Duodenal mucosa (tissue), 2 donors: ENCODE measurements around the gene PIGN.

Source experiments
- H3K27ac ChIP-seq: one replicate; pipeline ENCODE4 v1.7.0; 2013; ENCODE audit warnings: low read depth, low read length
- H3K27me3 ChIP-seq, 2 donors: one replicate each; pipeline ENCODE4 v1.7.0; 2013; ENCODE audit warnings: low read length in 2 of 2, control low read depth in 1 of 2; ENCODE audit not compliant: insufficient read depth in 2 of 2, control insufficient read depth in 1 of 2
- H3K36me3 ChIP-seq, 2 donors: one replicate each; pipeline ENCODE4 v1.7.0; 2013; ENCODE audit warnings: low read length in 2 of 2, control low read depth in 1 of 2; ENCODE audit not compliant: insufficient read depth in 2 of 2, control insufficient read depth in 1 of 2
- H3K4me1 ChIP-seq, 2 donors: one replicate each; pipeline ENCODE4 v1.7.0; 2013; ENCODE audit warnings: low read length in 2 of 2, control low read depth in 1 of 2; ENCODE audit not compliant: insufficient read depth in 2 of 2, control insufficient read depth in 1 of 2
- H3K4me3 ChIP-seq, 2 donors: one replicate each; pipeline ENCODE4 v1.7.0; 2013; ENCODE audit warnings: low read length in 2 of 2, low read depth in 1 of 2
- H3K9ac ChIP-seq, 2 donors: one replicate each; pipeline ENCODE4 v1.7.0; 2013; ENCODE audit warnings: low read length in 2 of 2, low read depth in 1 of 2
- H3K9me3 ChIP-seq, 2 donors: one replicate each; pipeline ENCODE4 v1.7.0; 2013; ENCODE audit warnings: low read length in 2 of 2, control low read depth in 1 of 2; ENCODE audit not compliant: control insufficient read depth in 1 of 2

Gene PIGN

DNA sequence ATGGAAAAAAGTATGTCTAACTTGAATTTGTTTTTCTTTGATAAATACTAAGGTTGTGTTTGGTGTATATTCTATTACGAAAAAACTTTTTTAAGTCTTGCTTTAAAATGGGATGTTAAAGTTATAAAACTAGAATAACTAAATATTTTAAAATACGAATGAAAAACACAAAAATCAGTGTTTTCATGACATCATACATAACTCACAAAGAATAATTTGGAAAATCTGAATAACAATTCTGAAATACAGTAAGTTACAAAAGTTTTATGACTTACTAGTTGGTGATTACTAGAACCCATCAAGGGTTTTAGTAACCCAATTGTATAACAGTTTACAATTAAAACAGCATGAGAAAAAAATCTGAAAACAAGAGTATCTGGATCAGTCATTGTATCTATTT is 61.2 kb downstream of the PIGN start:
- Histone ChIP-seq H3K9ac (no peak overlapping the region), H3K27me3 (no peaks in the 10 kb centered on the region), H3K36me3 (no peaks in the 10 kb centered on the region), H3K4me3 (no peak overlapping the region), H3K4me1 (no peaks in the 10 kb centered on the region), H3K27ac (no peak overlapping the region), H3K9me3 (no peaks in the 10 kb centered on the region)

DNA sequence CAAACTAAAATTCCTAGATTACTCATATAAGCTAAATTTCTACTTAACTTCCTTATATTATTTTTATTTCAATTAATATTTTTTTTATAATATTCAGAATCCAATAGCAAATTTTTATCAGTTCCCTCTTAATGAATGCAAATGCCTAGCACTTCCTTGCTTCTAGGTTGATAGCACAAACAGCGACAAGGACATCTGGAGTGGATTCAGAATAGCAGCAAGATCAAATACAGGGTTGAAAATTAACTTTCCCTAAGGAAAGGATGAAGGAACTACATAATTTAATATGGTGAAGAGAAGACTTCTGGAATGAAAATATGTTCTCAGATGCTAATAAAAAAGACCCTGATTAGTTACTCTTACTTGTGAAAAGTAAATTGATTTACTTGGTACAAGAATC is 64.5 kb downstream of the PIGN start:
- no peak overlapping the region for H3K27ac ChIP-seq
- peaks cover 0 to 4% of the 10 kb centered on the region in 2 donors for H3K9me3 ChIP-seq
- H3K27me3 ChIP-seq, result no peaks in the 10 kb centered on the region
- no peaks in the 10 kb centered on the region for H3K36me3 ChIP-seq
- H3K4me3 ChIP-seq, result no peak overlapping the region
- no peaks in the 10 kb centered on the region for H3K4me1 ChIP-seq
- H3K9ac ChIP-seq, result no peak overlapping the region

DNA sequence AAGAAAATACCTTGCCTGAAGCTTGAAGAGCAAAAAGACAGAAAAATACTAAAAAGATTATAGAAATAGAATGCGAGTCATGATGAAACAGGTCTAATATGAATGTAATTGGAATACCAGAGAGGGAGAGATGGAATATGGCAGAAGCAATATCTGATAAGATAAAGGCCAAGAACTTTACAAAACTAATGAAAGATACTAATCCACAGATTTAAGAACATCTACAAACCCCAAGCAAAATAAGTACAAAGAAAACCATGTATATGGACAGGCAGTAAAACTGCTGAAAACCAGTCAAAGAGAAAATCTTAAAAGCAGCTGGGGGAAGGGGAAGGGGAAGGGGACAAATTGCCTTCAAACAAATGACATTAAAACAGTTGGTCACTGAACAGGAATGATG is 67.0 kb downstream of the PIGN start:
- peaks cover 0 to 4% of the 10 kb centered on the region in 2 donors for H3K9me3 ChIP-seq
- no peak overlapping the region for H3K27ac ChIP-seq
- H3K4me1 ChIP-seq, result no peaks in the 10 kb centered on the region
- no peaks in the 10 kb centered on the region for H3K36me3 ChIP-seq
- no peak overlapping the region for H3K9ac ChIP-seq
- H3K27me3 ChIP-seq, result no peaks in the 10 kb centered on the region
- no peak overlapping the region for H3K4me3 ChIP-seq

DNA sequence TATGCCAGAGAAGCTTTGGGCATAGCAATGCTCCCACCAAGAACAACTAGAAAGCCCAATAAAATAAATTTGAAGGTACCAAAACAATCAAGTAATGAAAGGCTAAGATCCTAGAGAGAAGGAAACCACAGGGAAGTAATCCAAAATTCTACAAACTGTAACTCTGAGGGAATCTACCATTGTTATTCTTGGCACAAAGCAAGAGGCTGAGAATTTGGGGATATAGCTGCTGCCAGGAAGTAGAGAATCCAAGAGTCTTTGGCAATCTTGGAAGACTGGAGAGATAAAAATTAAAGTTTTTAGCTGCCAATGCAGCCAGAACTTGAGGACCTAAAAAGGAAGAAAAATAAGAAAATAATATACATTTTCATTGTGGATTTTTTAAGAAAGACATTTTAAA is 68.5 kb downstream of the PIGN start:
- Histone ChIP-seq H3K36me3 (no peaks in the 10 kb centered on the region), H3K4me1 (no peaks in the 10 kb centered on the region), H3K9ac (no peak overlapping the region), H3K9me3 (peaks cover 0 to 4% of the 10 kb centered on the region in 2 donors), H3K27ac (no peak overlapping the region), H3K4me3 (no peak overlapping the region), H3K27me3 (no peaks in the 10 kb centered on the region)

DNA sequence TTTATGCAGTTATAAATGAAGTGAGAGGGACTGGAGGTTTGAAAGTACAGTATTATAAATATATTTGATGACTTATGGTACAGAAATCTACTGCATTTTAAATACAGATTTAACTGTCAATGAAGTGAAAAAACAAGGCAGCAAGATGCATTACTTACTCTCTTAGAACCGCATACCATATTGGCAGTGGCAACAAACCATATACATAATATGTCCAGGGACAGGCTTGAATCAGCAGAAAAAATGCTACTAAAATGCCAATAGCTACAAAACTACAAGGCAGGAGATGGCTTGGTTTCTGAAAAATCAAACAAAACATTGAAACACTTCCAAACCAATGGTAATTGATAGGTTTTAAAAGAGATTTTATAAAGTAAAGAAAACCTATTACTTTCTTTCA is 77.2 kb downstream of the PIGN start:
- Histone ChIP-seq H3K4me1 (no peaks in the 10 kb centered on the region), H3K36me3 (peaks cover 0 to 3% of the 10 kb centered on the region in 2 donors), H3K9me3 (no peaks in the 10 kb centered on the region), H3K27me3 (no peaks in the 10 kb centered on the region), H3K9ac (no peak overlapping the region), H3K4me3 (no peak overlapping the region), H3K27ac (no peak overlapping the region)

DNA sequence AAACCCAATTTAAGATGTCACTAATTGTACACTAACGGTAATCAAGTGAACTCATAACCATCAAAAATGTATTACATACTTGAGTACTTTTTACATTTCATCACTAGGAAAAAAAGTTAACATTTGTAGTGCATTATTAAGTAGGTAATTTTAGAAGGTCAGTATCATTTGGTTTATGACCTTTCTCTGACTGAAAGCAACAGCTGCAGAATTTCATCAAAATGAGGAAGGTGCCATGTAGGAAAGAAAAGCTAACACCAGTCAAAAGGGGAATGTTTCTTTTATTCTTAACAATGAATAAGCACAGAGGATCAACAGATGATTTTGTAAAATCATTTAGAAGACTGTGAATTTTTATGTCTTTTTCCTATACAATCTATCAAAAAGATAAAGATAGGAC is 79.0 kb downstream of the PIGN start:
- Histone ChIP-seq H3K27me3 (no peaks in the 10 kb centered on the region), H3K27ac (no peak overlapping the region), H3K4me3 (no peak overlapping the region), H3K4me1 (no peaks in the 10 kb centered on the region), H3K9me3 (no peaks in the 10 kb centered on the region), H3K36me3 (peaks cover 0 to 3% of the 10 kb centered on the region in 2 donors), H3K9ac (no peak overlapping the region)

DNA sequence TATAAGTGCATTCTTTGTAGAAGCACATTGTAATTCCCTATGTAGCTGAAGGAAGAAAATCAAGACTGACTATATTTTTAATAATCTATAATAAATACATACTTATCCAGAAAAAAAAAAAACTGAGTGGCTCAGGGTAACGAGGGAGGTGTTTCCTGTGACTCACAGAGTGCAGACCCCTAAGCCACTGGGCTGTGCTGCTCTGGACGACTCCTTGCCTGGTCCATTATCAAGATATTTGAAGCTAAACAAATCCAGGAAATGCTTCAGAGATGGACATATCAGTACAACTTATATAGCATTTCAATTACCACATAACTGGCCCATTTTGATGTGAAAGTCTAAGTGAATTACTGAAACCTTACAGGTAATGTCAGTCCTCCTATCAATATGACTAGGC is 80.6 kb downstream of the PIGN start:
- Histone ChIP-seq H3K36me3 (peaks cover 3 to 7% of the 10 kb centered on the region in 2 donors), H3K27me3 (no peaks in the 10 kb centered on the region)

DNA sequence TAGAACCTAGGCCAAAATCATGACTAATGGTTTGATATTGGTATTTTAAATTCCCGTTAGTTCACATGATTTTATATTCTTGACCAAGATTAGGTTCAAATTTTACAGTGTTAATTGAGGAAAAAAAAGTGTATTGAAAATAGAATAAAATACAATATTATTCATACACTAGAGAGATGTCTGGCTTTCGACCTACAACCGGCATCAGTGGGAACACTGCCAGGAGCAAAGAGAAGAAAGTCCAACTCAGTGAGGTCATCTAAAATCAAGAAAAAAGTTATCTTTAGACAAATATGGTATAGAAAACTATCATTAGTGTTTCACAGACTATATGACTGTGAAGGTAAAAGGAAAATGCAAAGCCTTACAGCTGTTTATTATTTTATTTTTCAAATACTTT is 81.5 kb downstream of the PIGN start:
- peaks cover 3 to 11% of the 10 kb centered on the region in 2 donors for H3K36me3 ChIP-seq
- H3K27me3 ChIP-seq, result no peaks in the 10 kb centered on the region
- H3K27ac ChIP-seq, result no peak overlapping the region
- no peak overlapping the region for H3K9ac ChIP-seq
- no peak overlapping the region for H3K4me3 ChIP-seq
- no peaks in the 10 kb centered on the region for H3K9me3 ChIP-seq
- H3K4me1 ChIP-seq, result no peaks in the 10 kb centered on the region

More for the DNA sequence above, 80.6 kb downstream of the PIGN start:
- Histone ChIP-seq H3K4me3 (no peak overlapping the region), H3K9me3 (no peaks in the 10 kb centered on the region), H3K4me1 (no peaks in the 10 kb centered on the region), H3K27ac (no peak overlapping the region), H3K9ac (no peak overlapping the region)

DNA sequence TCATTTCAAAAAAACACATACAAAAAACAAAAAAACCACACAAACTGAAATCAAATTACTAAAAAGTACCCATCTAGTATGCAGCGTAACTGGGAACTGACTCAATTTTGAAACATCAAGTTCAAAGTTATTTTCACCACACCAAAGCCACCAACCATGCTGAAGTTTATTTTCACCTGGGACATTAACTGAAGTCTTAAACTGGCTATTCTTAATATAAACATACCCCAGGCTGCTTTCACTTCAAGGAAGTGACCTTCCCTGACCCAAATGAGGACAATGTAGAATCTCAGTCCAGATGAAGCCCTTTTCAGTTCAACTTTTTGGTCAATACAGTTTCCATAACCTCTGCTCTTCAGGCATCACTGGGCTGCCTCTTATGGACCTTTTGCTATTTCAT is 84.6 kb downstream of the PIGN start:
- no peaks in the 10 kb centered on the region for H3K4me1 ChIP-seq
- no peak overlapping the region for H3K9ac ChIP-seq
- peaks cover 0 to 5% of the 10 kb centered on the region in 2 donors for H3K9me3 ChIP-seq
- H3K4me3 ChIP-seq, result no peak overlapping the region
- no peak overlapping the region for H3K27ac ChIP-seq
- H3K36me3 ChIP-seq, result peaks cover 7 to 11% of the 10 kb centered on the region in 2 donors
- H3K27me3 ChIP-seq, result no peaks in the 10 kb centered on the region

DNA sequence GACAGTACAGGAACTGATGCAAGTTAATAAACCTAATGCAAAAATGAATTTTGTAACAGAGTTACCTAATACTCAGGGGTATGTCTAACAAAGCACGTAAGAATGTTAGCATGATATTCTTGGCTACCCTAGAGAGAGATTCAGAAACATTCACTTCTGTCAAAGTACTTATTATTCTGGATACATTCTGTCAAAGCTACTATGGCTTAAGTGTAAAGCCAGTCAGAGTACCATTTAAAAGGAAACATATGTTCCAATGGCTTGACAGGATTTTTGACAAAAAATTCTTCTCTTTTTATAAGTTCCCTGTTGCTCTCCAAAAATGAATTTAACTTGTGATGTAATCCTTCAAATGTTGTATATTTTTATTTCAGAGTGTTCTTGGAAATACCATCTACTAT is 85.5 kb downstream of the PIGN start:
- peaks cover 7 to 11% of the 10 kb centered on the region in 2 donors for H3K36me3 ChIP-seq
- H3K4me1 ChIP-seq, result no peaks in the 10 kb centered on the region

DNA sequence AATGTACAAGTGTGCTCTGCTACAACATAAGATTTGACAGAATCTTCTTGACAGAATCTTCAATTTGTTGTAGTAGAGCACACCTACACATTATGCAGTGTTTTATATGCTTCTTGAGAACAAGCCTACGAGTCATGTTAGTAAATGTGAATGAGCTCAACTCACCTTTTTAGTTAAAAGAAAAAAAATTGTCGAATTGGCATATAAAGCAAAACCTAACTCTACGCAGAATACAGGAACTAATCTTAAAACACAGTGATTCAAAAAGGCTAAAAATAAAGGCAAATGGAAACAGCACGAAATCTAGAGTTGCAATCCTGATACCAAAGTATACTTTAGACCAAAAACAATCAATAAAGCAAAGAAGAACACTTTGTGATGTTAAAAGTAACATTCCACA is 87.9 kb downstream of the PIGN start:
- H3K4me1 ChIP-seq, result no peaks in the 10 kb centered on the region
- no peaks in the 10 kb centered on the region for H3K27me3 ChIP-seq
- H3K4me3 ChIP-seq, result no peak overlapping the region
- no peak overlapping the region for H3K9ac ChIP-seq
- no peak overlapping the region for H3K27ac ChIP-seq
- H3K9me3 ChIP-seq, result peaks cover 0 to 5% of the 10 kb centered on the region in 2 donors
- peaks cover 7 to 11% of the 10 kb centered on the region in 2 donors for H3K36me3 ChIP-seq

More for the DNA sequence above, 85.5 kb downstream of the PIGN start:
- Histone ChIP-seq H3K4me3 (no peak overlapping the region), H3K27ac (no peak overlapping the region), H3K9ac (no peak overlapping the region), H3K27me3 (no peaks in the 10 kb centered on the region), H3K9me3 (peaks cover 0 to 5% of the 10 kb centered on the region in 2 donors)
